ENCODE measurements around the gene ADCK1. TPM values are rescaled to one million over a fixed set of nuclear protein-coding genes. Genes with fewer than 3 reads are reported as not detected.

ADCK1 gene
- total RNA-seq, 6 experiments from 2014 or later = 3.7 to 6.0 (median 5.1) TPM

GRCh38 chr14:77921818-77922217 lies 121.9 kb downstream of the ADCK1 start:
- Histone ChIP-seq H3K9me3 (no peaks in the 10 kb centered on the region), H3K4me3 (no peak overlapping the region), H3K27me3 (no peaks in the 10 kb centered on the region), H3K27ac (no peak overlapping the region), H3K4me1 (no peaks in the 10 kb centered on the region), H3K36me3 (no peaks in the 10 kb centered on the region)
- no peak for TF ChIP-seq CTCF (IDR thresholded peaks at IDR 0.05)
- TF ChIP-seq POLR2A (IDR thresholded peaks at IDR 0.05) = no peak
- intact Hi-C loops (cut with DNase I) = no loop called here
- DNase-seq (no peak), ATAC-seq (no peak)
- 100% methylated on average over 1 of the region's 2 CpGs for WGBS (ENCODE audit: insufficient coverage, low coverage, low lambda C conversion rate, missing lambda C conversion rate)

GRCh38 chr14:77923131-77923936 lies 123.4 kb downstream of the ADCK1 start:
- no peaks in the 10 kb centered on the region for H3K9me3 ChIP-seq
- TF ChIP-seq POLR2A (IDR thresholded peaks at IDR 0.05) (no peak), CTCF (IDR thresholded peaks at IDR 0.05) (no peak)
- no peaks in the 10 kb centered on the region for H3K4me1 ChIP-seq
- no peak overlapping the region for H3K27ac ChIP-seq
- no peaks in the 10 kb centered on the region for H3K36me3 ChIP-seq
- H3K4me3 ChIP-seq = no peak overlapping the region
- intact Hi-C loops (cut with DNase I) = no loop called here
- 63% methylated on average over 7 of the region's 11 CpGs for WGBS (ENCODE audit: insufficient coverage, low coverage, low lambda C conversion rate, missing lambda C conversion rate)
- DNase-seq (no peak), ATAC-seq (no peak)
- H3K27me3 ChIP-seq = no peaks in the 10 kb centered on the region

GRCh38 chr14:77924141-77924948 lies 124.4 kb downstream of the ADCK1 start:
- no peaks in the 10 kb centered on the region for H3K4me1 ChIP-seq
- WGBS (ENCODE audit: insufficient coverage, low coverage, low lambda C conversion rate, missing lambda C conversion rate) = 95% methylated on average over 19 of the region's 22 CpGs
- no peak overlapping the region for H3K27ac ChIP-seq
- intact Hi-C loops (cut with DNase I) = no loop called here
- no peaks in the 10 kb centered on the region for H3K9me3 ChIP-seq
- no peak overlapping the region for H3K4me3 ChIP-seq
- H3K27me3 ChIP-seq = no peaks in the 10 kb centered on the region
- TF ChIP-seq POLR2A (IDR thresholded peaks at IDR 0.05) = no peak
- TF ChIP-seq CTCF (IDR thresholded peaks at IDR 0.05) = no peak
- no peaks in the 10 kb centered on the region for H3K36me3 ChIP-seq
- ATAC-seq (no peak), DNase-seq (no peak)

- intact Hi-C loops (cut with DNase I) = no loop called here
- DNase-seq (no peak), ATAC-seq (no peak)
- H3K4me3 ChIP-seq = no peak overlapping the region
- no peak overlapping the region for H3K27ac ChIP-seq
- no peaks in the 10 kb centered on the region for H3K36me3 ChIP-seq
- WGBS (ENCODE audit: insufficient coverage, low coverage, low lambda C conversion rate, missing lambda C conversion rate) = 94% methylated on average over 6 of the region's 9 CpGs
- no peaks in the 10 kb centered on the region for H3K27me3 ChIP-seq
- TF ChIP-seq POLR2A (IDR thresholded peaks at IDR 0.05) (no peak), CTCF (IDR thresholded peaks at IDR 0.05) (no peak)
- H3K9me3 ChIP-seq = no peaks in the 10 kb centered on the region
- H3K4me1 ChIP-seq = no peaks in the 10 kb centered on the region
These were observed 127.0 kb downstream of the ADCK1 start for GRCh38 chr14:77926942-77927341.

Measured in right lobe of liver (tissue), 6 donors.